K562 (cell line): ENCODE measurements around the gene FAM136A. TPM values are rescaled to one million over a fixed set of nuclear protein-coding genes. Genes with fewer than 3 reads are reported as not detected.
A peak's percentile ranks its signal among the peaks of the same experiment; 100 is the strongest.

Experiments
- FOXP1 ChIP-seq: sonication (generic); formaldehyde crosslinking; IDR thresholded peaks from 2 replicates; pipeline ENCODE4 v1.8.0; 2022; ENCODE audit warnings: mild to moderate bottlenecking, missing genetic modification reagents
- HIVEP1 ChIP-seq: fragments of 250-450 bp; sonication (Bioruptor Pico); IDR thresholded peaks from 2 replicates; pipeline ENCODE4 v1.4.0; 2020; ENCODE audit warnings: mild to moderate bottlenecking
- PYGO2 ChIP-seq: fragments of 450-650 bp; IDR thresholded peaks from 2 replicates; pipeline ENCODE4 v1.6.1; 2016; ENCODE audit warnings: mild to moderate bottlenecking, missing genetic modification characterization, moderate library complexity, missing compliant biosample characterization
- TAF7 ChIP-seq: fragments of 450-650 bp; IDR thresholded peaks from 2 replicates; pipeline ENCODE4 v1.6.1; 2016; ENCODE audit warnings: missing genetic modification characterization, missing compliant biosample characterization
- TGIF2 ChIP-seq: sonication (generic); formaldehyde crosslinking; IDR thresholded peaks from 2 replicates; pipeline ENCODE4 v1.8.1; 2022; ENCODE audit warnings: mild to moderate bottlenecking, missing genetic modification reagents, moderate library complexity
- ZNF431 ChIP-seq: sonication (generic); formaldehyde crosslinking; IDR thresholded peaks from 2 replicates; pipeline ENCODE4 v1.8.0; 2022; ENCODE audit warnings: mild to moderate bottlenecking, missing genetic modification reagents
- ZSCAN32 ChIP-seq: fragments of 450-650 bp; formaldehyde crosslinking; IDR thresholded peaks from 2 replicates; pipeline ENCODE4 v1.4.0; 2020; ENCODE audit warnings: mild to moderate bottlenecking, moderate library complexity
- polyA plus RNA-seq, 8 experiments: library from polyadenylated mRNA; depleted of rRNA in 4 of 8; stranded (reverse) in 5 of 8; unstranded in 3 of 8; fragments of >200 nt; fragmentation: Nextera tagmentation in 2 of 8; fragmentation: Illumina TruSeq in 1 of 8; extraction: Ambion mirVana in 2 of 8; extraction: Trizol in 1 of 8; gene quantifications; 2 replicates each; pipeline versions ENCODE4 v1.2.1 to v1.2.3, GENCODE V29; 2011 to 2014; ENCODE audit warnings: inconsistent platforms in 1 of 8, missing spikeins in 1 of 8
- total RNA-seq, 7 experiments: library from RNA; depleted of rRNA in 6 of 7; stranded (reverse); fragments of >200 nt in 6 of 7; fragmentation: Illumina TruSeq in 2 of 7; extraction: Trizol in 2 of 7; gene quantifications; 2 replicates each; pipeline versions ENCODE4 v1.2.1 to v1.2.3, GENCODE V29; 2011 to 2021; ENCODE audit warnings: low replicate concordance in 1 of 7
- TF ChIP-seq, protein P1 (sequence below): fragments of 450-650 bp; IDR thresholded peaks from 2 replicates; pipeline ENCODE4 v1.6.1; 2016; ENCODE audit warnings: mild to moderate bottlenecking, moderate library complexity
- TF ChIP-seq, protein P2 (sequence below): fragments of 450-650 bp; conservative IDR thresholded peaks from 2 replicates; pipeline ENCODE4 v1.6.1; 2016; ENCODE audit warnings: missing genetic modification characterization, low read depth, mild to moderate bottlenecking, missing compliant biosample characterization, moderate library complexity
- TF ChIP-seq, protein P3 (sequence below): fragments of 450-650 bp; IDR thresholded peaks from 2 replicates; pipeline ENCODE4 v1.6.1; 2017; ENCODE audit warnings: mild to moderate bottlenecking, moderate library complexity

The FAM136A gene
- total and polyA plus RNA-seq, 9 of the 15 experiments (the other 6 are each of a cell fraction or from before 2014, with no cell fraction given), result 89.0 to 151 (median 104) TPM

DNA sequence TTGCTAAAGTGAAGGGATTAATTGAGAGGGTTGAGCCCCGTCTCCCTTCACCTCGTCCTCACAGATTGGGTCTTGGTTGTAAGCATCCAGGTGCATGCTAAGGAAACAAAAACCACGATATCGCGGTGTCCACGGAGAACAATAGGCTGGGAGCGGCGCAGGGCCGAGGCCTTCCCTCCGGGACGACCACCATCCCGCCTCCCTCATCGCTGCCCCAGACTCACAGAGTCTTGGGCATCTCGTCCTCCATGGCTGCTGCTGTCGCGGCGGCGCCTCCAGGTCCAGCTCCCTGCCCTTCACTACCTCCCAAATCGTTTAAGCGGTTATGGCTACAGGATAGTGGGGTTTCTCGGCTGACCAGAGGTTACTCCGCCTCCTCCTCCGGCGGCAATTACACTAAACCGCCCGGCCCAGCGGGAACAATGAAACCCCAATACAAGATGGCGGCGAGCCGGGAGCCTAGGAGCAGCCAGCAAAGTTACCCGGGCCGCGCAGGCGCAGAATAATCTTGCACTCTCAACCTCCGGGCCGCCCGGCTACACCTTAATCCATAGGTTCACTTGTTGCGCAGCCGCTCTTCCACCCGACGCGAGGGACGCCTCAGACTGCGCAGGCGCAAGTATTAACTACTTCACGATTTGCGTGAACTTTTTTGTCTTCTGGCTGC lies 53.6 kb downstream of the FAM136A start, which contains the start of gene TIA1 (continued):
- TF ChIP-seq, protein P1, sequence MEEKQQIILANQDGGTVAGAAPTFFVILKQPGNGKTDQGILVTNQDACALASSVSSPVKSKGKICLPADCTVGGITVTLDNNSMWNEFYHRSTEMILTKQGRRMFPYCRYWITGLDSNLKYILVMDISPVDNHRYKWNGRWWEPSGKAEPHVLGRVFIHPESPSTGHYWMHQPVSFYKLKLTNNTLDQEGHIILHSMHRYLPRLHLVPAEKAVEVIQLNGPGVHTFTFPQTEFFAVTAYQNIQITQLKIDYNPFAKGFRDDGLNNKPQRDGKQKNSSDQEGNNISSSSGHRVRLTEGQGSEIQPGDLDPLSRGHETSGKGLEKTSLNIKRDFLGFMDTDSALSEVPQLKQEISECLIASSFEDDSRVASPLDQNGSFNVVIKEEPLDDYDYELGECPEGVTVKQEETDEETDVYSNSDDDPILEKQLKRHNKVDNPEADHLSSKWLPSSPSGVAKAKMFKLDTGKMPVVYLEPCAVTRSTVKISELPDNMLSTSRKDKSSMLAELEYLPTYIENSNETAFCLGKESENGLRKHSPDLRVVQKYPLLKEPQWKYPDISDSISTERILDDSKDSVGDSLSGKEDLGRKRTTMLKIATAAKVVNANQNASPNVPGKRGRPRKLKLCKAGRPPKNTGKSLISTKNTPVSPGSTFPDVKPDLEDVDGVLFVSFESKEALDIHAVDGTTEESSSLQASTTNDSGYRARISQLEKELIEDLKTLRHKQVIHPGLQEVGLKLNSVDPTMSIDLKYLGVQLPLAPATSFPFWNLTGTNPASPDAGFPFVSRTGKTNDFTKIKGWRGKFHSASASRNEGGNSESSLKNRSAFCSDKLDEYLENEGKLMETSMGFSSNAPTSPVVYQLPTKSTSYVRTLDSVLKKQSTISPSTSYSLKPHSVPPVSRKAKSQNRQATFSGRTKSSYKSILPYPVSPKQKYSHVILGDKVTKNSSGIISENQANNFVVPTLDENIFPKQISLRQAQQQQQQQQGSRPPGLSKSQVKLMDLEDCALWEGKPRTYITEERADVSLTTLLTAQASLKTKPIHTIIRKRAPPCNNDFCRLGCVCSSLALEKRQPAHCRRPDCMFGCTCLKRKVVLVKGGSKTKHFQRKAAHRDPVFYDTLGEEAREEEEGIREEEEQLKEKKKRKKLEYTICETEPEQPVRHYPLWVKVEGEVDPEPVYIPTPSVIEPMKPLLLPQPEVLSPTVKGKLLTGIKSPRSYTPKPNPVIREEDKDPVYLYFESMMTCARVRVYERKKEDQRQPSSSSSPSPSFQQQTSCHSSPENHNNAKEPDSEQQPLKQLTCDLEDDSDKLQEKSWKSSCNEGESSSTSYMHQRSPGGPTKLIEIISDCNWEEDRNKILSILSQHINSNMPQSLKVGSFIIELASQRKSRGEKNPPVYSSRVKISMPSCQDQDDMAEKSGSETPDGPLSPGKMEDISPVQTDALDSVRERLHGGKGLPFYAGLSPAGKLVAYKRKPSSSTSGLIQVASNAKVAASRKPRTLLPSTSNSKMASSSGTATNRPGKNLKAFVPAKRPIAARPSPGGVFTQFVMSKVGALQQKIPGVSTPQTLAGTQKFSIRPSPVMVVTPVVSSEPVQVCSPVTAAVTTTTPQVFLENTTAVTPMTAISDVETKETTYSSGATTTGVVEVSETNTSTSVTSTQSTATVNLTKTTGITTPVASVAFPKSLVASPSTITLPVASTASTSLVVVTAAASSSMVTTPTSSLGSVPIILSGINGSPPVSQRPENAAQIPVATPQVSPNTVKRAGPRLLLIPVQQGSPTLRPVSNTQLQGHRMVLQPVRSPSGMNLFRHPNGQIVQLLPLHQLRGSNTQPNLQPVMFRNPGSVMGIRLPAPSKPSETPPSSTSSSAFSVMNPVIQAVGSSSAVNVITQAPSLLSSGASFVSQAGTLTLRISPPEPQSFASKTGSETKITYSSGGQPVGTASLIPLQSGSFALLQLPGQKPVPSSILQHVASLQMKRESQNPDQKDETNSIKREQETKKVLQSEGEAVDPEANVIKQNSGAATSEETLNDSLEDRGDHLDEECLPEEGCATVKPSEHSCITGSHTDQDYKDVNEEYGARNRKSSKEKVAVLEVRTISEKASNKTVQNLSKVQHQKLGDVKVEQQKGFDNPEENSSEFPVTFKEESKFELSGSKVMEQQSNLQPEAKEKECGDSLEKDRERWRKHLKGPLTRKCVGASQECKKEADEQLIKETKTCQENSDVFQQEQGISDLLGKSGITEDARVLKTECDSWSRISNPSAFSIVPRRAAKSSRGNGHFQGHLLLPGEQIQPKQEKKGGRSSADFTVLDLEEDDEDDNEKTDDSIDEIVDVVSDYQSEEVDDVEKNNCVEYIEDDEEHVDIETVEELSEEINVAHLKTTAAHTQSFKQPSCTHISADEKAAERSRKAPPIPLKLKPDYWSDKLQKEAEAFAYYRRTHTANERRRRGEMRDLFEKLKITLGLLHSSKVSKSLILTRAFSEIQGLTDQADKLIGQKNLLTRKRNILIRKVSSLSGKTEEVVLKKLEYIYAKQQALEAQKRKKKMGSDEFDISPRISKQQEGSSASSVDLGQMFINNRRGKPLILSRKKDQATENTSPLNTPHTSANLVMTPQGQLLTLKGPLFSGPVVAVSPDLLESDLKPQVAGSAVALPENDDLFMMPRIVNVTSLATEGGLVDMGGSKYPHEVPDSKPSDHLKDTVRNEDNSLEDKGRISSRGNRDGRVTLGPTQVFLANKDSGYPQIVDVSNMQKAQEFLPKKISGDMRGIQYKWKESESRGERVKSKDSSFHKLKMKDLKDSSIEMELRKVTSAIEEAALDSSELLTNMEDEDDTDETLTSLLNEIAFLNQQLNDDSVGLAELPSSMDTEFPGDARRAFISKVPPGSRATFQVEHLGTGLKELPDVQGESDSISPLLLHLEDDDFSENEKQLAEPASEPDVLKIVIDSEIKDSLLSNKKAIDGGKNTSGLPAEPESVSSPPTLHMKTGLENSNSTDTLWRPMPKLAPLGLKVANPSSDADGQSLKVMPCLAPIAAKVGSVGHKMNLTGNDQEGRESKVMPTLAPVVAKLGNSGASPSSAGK, result no peak
- TF ChIP-seq TAF7 (tag) (peak; percentile 83), TGIF2 (CRISPR knock-in tag) (no peak), PYGO2 (tag) (no peak), ZSCAN32 (no peak), HIVEP1 (no peak), FOXP1 (no peak), ZNF431 (no peak)
- TF ChIP-seq, protein P2, sequence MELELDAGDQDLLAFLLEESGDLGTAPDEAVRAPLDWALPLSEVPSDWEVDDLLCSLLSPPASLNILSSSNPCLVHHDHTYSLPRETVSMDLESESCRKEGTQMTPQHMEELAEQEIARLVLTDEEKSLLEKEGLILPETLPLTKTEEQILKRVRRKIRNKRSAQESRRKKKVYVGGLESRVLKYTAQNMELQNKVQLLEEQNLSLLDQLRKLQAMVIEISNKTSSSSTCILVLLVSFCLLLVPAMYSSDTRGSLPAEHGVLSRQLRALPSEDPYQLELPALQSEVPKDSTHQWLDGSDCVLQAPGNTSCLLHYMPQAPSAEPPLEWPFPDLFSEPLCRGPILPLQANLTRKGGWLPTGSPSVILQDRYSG (tag), result no peak
- TF ChIP-seq, protein P3, sequence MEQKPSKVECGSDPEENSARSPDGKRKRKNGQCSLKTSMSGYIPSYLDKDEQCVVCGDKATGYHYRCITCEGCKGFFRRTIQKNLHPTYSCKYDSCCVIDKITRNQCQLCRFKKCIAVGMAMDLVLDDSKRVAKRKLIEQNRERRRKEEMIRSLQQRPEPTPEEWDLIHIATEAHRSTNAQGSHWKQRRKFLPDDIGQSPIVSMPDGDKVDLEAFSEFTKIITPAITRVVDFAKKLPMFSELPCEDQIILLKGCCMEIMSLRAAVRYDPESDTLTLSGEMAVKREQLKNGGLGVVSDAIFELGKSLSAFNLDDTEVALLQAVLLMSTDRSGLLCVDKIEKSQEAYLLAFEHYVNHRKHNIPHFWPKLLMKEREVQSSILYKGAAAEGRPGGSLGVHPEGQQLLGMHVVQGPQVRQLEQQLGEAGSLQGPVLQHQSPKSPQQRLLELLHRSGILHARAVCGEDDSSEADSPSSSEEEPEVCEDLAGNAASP, result no peak
